ENCODE data around the gene CTDSPL. TPM values are rescaled to one million over a fixed set of nuclear protein-coding genes. Genes with fewer than 3 reads are reported as not detected.

Gene CTDSPL
- total RNA-seq, 4 donors from 2014 or later, result 33.4 to 72.6 (median 54.0) TPM

GRCh38 chr3:37989821-37990480, 128.3 kb downstream of the CTDSPL start:
- TF ChIP-seq EP300 (IDR thresholded peaks at IDR 0.05) (no peak), POLR2AphosphoS5 (IDR thresholded peaks at IDR 0.05) (no peak), POLR2A (IDR thresholded peaks at IDR 0.05) (no peak), CTCF (IDR thresholded peaks at IDR 0.05) (no peak)
- WGBS, 2 donors (ENCODE audit: low coverage in 1 of 2), result 100% methylated on average over 1 of the region's 7 CpGs; no CpG with 5 or more reads in 1 of the 2 donors

GRCh38 chr3:37990527-37990926, 128.8 kb downstream of the CTDSPL start, which contains the start of gene VILL:
VILL (plus strand) TSS chr3:37990786; CDS start chr3:37993673, 2,887 bp downstream.
- ATAC-seq, result no peak

More at GRCh38 chr3:37989821-37990480, 128.3 kb downstream of the CTDSPL start:
- Histone ChIP-seq H3K9me3 (no peaks in the 10 kb centered on the region), H3K36me3 (peaks cover 0 to 2% of the 10 kb centered on the region in 2 donors), H3K27me3 (no peaks in the 10 kb centered on the region), H3K27ac (no peak overlapping the region), H3K4me3 (no peak overlapping the region), H3K4me1 (peaks cover 0 to 20% (median 0%) of the 10 kb centered on the region in 3 donors)
- ATAC-seq, result no peak

GRCh38 chr3:37991109-37991508, 129.4 kb downstream of the CTDSPL start:
- no peak for ATAC-seq
- Histone ChIP-seq H3K36me3 (no peaks in the 10 kb centered on the region), H3K4me1 (peaks cover 0 to 26% (median 0%) of the 10 kb centered on the region in 3 donors), H3K27me3 (no peaks in the 10 kb centered on the region), H3K9me3 (no peaks in the 10 kb centered on the region), H3K4me3 (no peak overlapping the region), H3K27ac (no peak overlapping the region)
- WGBS, 2 donors (ENCODE audit: low coverage in 1 of 2), result 42 to 100% methylated on average over 2 to 4 of the region's 6 CpGs
- no peak for TF ChIP-seq CTCF (IDR thresholded peaks at IDR 0.05)
- no peak for TF ChIP-seq POLR2A (IDR thresholded peaks at IDR 0.05)
- TF ChIP-seq POLR2AphosphoS5 (IDR thresholded peaks at IDR 0.05), result no peak
- TF ChIP-seq EP300 (IDR thresholded peaks at IDR 0.05), result no peak

More at GRCh38 chr3:37990527-37990926, 128.8 kb downstream of the CTDSPL start, which contains the start of gene VILL:
- Histone ChIP-seq H3K27me3 (no peaks in the 10 kb centered on the region), H3K4me1 (peaks cover 0 to 26% (median 0%) of the 10 kb centered on the region in 3 donors), H3K4me3 (no peak within 1 kb of the TSS), H3K27ac (no peak within 1 kb of the TSS), H3K9me3 (no peaks in the 10 kb centered on the region), H3K36me3 (no peaks in the 10 kb centered on the region)
- 81% methylated on average over 4 of the region's 10 CpGs; no CpG with 5 or more reads in 1 of the 2 donors for WGBS, 2 donors (ENCODE audit: low coverage in 1 of 2)
- TF ChIP-seq CTCF (IDR thresholded peaks at IDR 0.05), result no peak
- TF ChIP-seq EP300 (IDR thresholded peaks at IDR 0.05), result no peak
- no peak for TF ChIP-seq POLR2AphosphoS5 (IDR thresholded peaks at IDR 0.05)
- TF ChIP-seq POLR2A (IDR thresholded peaks at IDR 0.05), result no peak

GRCh38 chr3:37991823-37992222, 130.1 kb downstream of the CTDSPL start:
- Histone ChIP-seq H3K27ac (no peak overlapping the region), H3K9me3 (no peaks in the 10 kb centered on the region), H3K27me3 (no peaks in the 10 kb centered on the region), H3K4me1 (peaks cover 0 to 27% (median 0%) of the 10 kb centered on the region in 3 donors), H3K36me3 (no peaks in the 10 kb centered on the region), H3K4me3 (no peak overlapping the region)
- TF ChIP-seq EP300 (IDR thresholded peaks at IDR 0.05) (no peak), POLR2A (IDR thresholded peaks at IDR 0.05) (no peak), CTCF (IDR thresholded peaks at IDR 0.05) (no peak), POLR2AphosphoS5 (IDR thresholded peaks at IDR 0.05) (no peak)
- ATAC-seq, result no peak
- WGBS, 2 donors (ENCODE audit: low coverage in 1 of 2), result 82 to 100% methylated on average over 2 of the region's 7 CpGs
